Measurements from ENCODE around the gene LDLR. TPM values are rescaled to one million over a fixed set of nuclear protein-coding genes. Genes with fewer than 3 reads are reported as not detected.
"Not testable (repeated sequence)": the region's sequence is repeated elsewhere in the genome, so short reads cannot be mapped to it uniquely, and the experiment has no call there.

Gene LDLR
- total RNA-seq, 1 experiment from 2014 or later, result 67.8 TPM

GRCh38 chr19:11169896-11170678 is 80.8 kb downstream of the LDLR start:
- no peak for DNase-seq (ENCODE audit: low read depth)

GRCh38 chr19:11171144-11171543 is 81.9 kb downstream of the LDLR start:
- DNase-seq (ENCODE audit: low read depth), result no peak

- no peak for DNase-seq (ENCODE audit: low read depth)
Measured at GRCh38 chr19:11172576-11172975, 83.3 kb downstream of the LDLR start.

- DNase-seq (ENCODE audit: low read depth), result no peak
Measured at GRCh38 chr19:11173516-11174155, 84.4 kb downstream of the LDLR start.

GRCh38 chr19:11174336-11174735 is 85.1 kb downstream of the LDLR start:
- DNase-seq (ENCODE audit: low read depth), result no peak

- DNase-seq (ENCODE audit: low read depth), result no peak
Measured at GRCh38 chr19:11175920-11176319, 86.7 kb downstream of the LDLR start.

- DNase-seq (ENCODE audit: low read depth), result no peak
Measured at GRCh38 chr19:11176466-11177193, 87.4 kb downstream of the LDLR start.

- no peak for DNase-seq (ENCODE audit: low read depth)
Measured at GRCh38 chr19:11177592-11177991, 88.3 kb downstream of the LDLR start.

- not testable (repeated sequence) for DNase-seq (ENCODE audit: low read depth)
Measured at GRCh38 chr19:11179145-11179465, 89.8 kb downstream of the LDLR start.

- no peak for DNase-seq (ENCODE audit: low read depth)
Measured at GRCh38 chr19:11179716-11180297, 90.5 kb downstream of the LDLR start.

GRCh38 chr19:11180346-11180745 is 91.1 kb downstream of the LDLR start:
- DNase-seq (ENCODE audit: low read depth), result no peak

GRCh38 chr19:11180975-11181374 is 91.7 kb downstream of the LDLR start:
- DNase-seq (ENCODE audit: low read depth), result not testable (repeated sequence)

- no peak for DNase-seq (ENCODE audit: low read depth)
Measured at GRCh38 chr19:11181488-11181887, 92.2 kb downstream of the LDLR start.

Other genes starting within 250 kb of the LDLR start
- not detected in 2 replicates for gene C19orf38, start 241.0 kb upstream of the LDLR start, total RNA-seq (2014; rRNA removed; shearing (Covaris generic))
- gene CARM1, start 217.9 kb upstream of the LDLR start, total RNA-seq (2014; rRNA removed; shearing (Covaris generic)), result 33.8 and 47.1 TPM in 2 replicates
- gene YIPF2, start 160.8 kb upstream of the LDLR start, total RNA-seq (2014; rRNA removed; shearing (Covaris generic)), result 62.6 and 65.3 TPM in 2 replicates
- gene TIMM29, start 160.7 kb upstream of the LDLR start, total RNA-seq (2014; rRNA removed; shearing (Covaris generic)), result 32.1 and 35.2 TPM in 2 replicates
- 96.3 and 106 TPM in 2 replicates for gene SMARCA4, start 128.4 kb upstream of the LDLR start, total RNA-seq (2014; rRNA removed; shearing (Covaris generic))
- gene SPC24, start 66.3 kb downstream of the LDLR start, total RNA-seq (2014; rRNA removed; shearing (Covaris generic)), result 112 and 122 TPM in 2 replicates
- 54.3 and 73.5 TPM in 2 replicates for gene KANK2, start 108.1 kb downstream of the LDLR start, total RNA-seq (2014; rRNA removed; shearing (Covaris generic))
- gene ANGPTL8, start 150.2 kb downstream of the LDLR start, total RNA-seq (2014; rRNA removed; shearing (Covaris generic)), result not detected in 2 replicates
- gene DOCK6, start 173.1 kb downstream of the LDLR start, total RNA-seq (2014; rRNA removed; shearing (Covaris generic)), result 2.8 and 4.3 TPM in 2 replicates
- gene TSPAN16, start 206.7 kb downstream of the LDLR start, total RNA-seq (2014; rRNA removed; shearing (Covaris generic)), result not detected in 2 replicates